ENCODE results near the gene PSG6.
"Not testable (repeated sequence)": the region's sequence is repeated elsewhere in the genome, so short reads cannot be mapped to it uniquely, and the experiment has no call there.

The PSG6 gene

GRCh38 chr19:42906162-42906561 is 11.5 kb downstream of the PSG6 start:
- DNase-seq (ENCODE audit: low read depth): not testable (repeated sequence)

GRCh38 chr19:42900561-42900960 is 17.1 kb downstream of the PSG6 start:
- not testable (repeated sequence) for DNase-seq (ENCODE audit: low read depth); H3K4me3 ChIP-seq (ENCODE audit: low read length)

More at GRCh38 chr19:42906162-42906561, 11.5 kb downstream of the PSG6 start:
- not testable (repeated sequence) for H3K4me3 ChIP-seq (ENCODE audit: low read length)

- not testable (repeated sequence) for DNase-seq (ENCODE audit: low read depth); H3K4me3 ChIP-seq (ENCODE audit: low read length)
These were observed 18.0 kb downstream of the PSG6 start for GRCh38 chr19:42899674-42900073.

DNA sequence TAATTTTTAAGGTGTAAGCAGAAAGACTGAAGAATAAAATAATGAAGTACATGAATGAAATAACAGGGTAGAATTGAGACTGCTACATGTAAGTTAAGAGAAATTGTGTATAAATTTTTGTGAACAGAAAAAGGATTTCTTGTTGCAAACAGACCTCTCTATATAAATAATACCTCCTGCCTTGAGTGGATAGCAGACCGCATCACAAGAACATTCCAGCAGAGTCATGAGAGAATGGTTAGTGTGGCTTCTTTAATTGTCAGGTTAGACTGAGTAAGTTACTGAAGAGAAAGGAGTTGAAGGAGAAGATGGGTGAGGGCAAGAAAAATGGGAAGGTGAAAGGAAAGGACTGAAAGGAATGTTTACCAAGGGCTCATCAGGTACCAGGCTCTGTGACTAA is 18.6 kb downstream of the PSG6 start:
- peak; percentile 14 for DNase-seq (ENCODE audit: low read depth)
- not testable (repeated sequence) for H3K4me3 ChIP-seq (ENCODE audit: low read length)

- peak; percentile 24 for DNase-seq (ENCODE audit: low read depth)
- not testable (repeated sequence) for H3K4me3 ChIP-seq (ENCODE audit: low read length)
These were observed 19.0 kb downstream of the PSG6 start for GRCh38 chr19:42898656-42899055.

GRCh38 chr19:42897729-42898128 is 20.0 kb downstream of the PSG6 start:
- DNase-seq (ENCODE audit: low read depth): peak; percentile 88
- H3K4me3 ChIP-seq (ENCODE audit: low read length): not testable (repeated sequence)

DNA sequence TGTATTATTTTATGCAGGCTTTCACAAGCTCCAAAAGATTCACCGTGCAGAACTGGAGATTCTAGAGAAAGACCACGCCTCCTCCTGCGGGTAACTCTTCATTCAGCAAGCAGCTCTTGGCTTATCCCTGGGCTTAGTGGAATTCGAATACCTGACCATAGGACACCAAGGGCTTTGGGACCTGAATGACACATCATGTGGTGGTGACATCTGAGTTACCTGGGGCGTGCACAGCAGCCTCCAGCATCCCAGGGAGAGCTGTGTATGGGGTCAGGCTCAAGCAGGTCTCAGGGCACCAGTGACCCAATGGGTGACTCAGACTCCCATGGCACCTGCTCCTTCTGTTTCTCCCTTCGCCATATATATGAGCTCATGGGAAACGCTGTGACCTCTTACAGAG is 27.2 kb downstream of the PSG6 start:
- not testable (repeated sequence) for H3K4me3 ChIP-seq (ENCODE audit: low read length); DNase-seq (ENCODE audit: low read depth)

DNA sequence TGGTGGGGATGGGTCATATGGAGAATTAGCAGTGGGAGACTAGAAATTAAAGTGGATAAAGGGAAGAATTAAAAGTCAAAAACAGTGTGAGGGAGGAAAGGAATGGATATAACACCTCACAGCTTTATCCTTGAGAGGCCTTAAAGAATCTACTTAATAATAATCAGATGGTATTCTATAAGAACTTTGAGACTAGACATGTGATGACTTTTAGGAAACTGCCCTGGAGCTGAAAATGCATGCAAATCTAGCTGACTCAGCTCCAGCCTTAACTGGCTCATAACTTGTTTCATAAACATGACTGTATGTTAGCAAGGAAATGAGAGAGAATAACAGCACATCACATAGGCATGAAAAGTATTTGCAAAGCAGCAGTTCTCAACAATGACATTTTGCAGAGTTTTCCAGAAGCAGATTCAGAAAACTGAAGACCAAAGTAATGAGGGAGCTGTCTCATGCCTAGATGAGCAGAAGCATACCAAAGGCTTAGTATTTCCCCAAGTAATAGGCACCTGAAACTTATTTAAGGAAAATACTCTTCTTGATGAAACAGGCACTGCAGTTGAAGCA is 29.7 kb downstream of the PSG6 start:
- DNase-seq (ENCODE audit: low read depth): peak; percentile 34
- not testable (repeated sequence) for H3K4me3 ChIP-seq (ENCODE audit: low read length)

GRCh38 chr19:42882730-42883129 is 35.0 kb downstream of the PSG6 start:
- DNase-seq (ENCODE audit: low read depth): peak; percentile 81
- not testable (repeated sequence) for H3K4me3 ChIP-seq (ENCODE audit: low read length)

DNA sequence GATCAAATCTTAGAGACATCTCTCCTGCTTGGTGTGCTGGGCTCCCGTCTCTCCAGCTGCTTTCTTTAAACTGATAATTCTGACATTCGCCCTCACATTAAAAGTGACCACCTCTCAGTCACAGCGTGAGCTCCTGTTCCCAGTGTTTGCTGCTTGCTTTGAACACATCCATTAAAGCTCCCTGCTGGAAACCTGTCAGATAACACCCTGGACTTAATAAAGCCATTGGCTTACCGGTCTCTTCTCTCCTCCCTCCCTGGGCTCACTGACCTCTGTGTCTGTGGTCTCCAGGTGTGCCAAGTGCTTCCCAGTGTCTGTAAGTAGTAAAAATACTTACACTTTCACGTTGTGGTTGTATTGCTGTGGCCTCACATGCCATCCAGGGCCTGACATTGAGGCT is 35.7 kb downstream of the PSG6 start:
- not testable (repeated sequence) for DNase-seq (ENCODE audit: low read depth); H3K4me3 ChIP-seq (ENCODE audit: low read length)

DNA sequence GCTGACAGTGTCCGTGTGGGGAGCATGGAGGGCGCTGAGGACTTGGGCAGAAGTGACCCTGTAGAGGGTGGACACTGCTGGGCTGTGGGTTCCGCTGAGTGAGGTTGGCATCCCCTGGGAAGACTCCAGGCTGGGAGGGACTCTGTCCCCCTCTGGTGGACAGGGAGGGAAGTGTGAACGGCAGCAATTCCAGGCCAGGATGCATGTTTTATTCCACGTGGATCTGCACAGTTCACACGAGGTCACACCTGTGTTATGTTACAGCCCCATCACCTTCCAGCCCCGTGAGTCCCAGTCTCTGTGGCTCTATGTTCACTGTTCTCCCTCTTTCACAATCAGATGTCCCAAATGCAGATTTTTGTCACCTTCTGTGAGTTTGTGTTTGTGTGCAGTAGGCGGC is 36.4 kb downstream of the PSG6 start:
- peak; percentile 13 for DNase-seq (ENCODE audit: low read depth)
- TF ChIP-seq CTCF (IDR thresholded peaks at IDR 0.05; ENCODE audit: insufficient read depth, low read depth, low read length, missing control alignments): peak; percentile 53
- H3K4me3 ChIP-seq (ENCODE audit: low read length): not testable (repeated sequence)

DNA sequence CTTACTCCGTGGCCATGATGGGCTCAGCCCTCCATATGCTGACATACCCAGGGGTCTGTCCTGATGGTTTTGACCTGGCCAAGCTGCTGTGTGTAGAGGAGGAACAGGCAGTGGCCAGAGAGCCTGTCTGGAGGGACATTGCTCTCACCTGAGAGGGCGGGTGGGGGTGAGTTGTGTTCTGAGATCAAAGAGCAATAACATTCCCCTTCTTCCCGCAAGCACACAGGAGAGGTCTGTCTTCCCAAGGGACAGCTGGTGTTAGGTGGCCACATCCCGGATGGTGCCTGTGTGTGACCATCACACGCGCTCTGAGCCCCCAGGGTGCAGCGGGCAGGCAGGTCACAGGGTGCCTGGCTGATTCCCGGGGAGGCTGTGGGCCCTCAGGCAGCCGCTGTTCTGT is 37.1 kb downstream of the PSG6 start:
- not testable (repeated sequence) for DNase-seq (ENCODE audit: low read depth); H3K4me3 ChIP-seq (ENCODE audit: low read length)

GRCh38 chr19:42879613-42880012 is 38.1 kb downstream of the PSG6 start, which contains the start of gene PSG1:
TSS of gene PSG1 (minus strand) at chr19:42879713. CDS start at chr19:42879581, 132 bp downstream.
- no peak within 1 kb of the TSS for H3K4me3 ChIP-seq (ENCODE audit: low read length)
- no peak for DNase-seq (ENCODE audit: low read depth)
- no peak for TF ChIP-seq CTCF (IDR thresholded peaks at IDR 0.05; ENCODE audit: insufficient read depth, low read depth, low read length, missing control alignments)

- H3K4me3 ChIP-seq (ENCODE audit: low read length): not testable (repeated sequence)
- peak; percentile 27 for DNase-seq (ENCODE audit: low read depth)
These were observed 41.1 kb downstream of the PSG6 start for GRCh38 chr19:42876596-42876995.

DNA sequence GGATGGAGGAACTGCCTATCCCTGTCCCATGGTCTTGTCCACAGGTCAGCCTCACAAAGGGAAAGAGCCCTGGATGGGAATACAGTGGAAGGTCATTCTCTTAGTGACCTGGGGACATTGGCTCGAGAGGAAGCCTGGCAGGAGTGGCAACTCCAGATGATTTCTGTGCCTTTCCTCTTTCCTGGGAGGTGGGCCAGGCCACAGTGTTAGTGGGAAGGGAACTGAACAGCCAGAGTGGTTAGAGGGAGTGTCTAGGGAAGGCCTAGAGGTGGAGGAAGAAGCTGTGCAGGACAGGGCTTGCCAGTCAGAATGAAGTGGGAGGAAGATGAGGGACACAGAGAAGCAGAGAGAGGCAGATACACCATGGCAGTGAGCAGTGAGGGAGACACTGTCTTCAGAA is 41.8 kb downstream of the PSG6 start:
- H3K4me3 ChIP-seq (ENCODE audit: low read length): not testable (repeated sequence)
- peak; percentile 55 for DNase-seq (ENCODE audit: low read depth)

- H3K4me3 ChIP-seq (ENCODE audit: low read length): not testable (repeated sequence)
- peak; percentile 88 for DNase-seq (ENCODE audit: low read depth)
These were observed 42.5 kb downstream of the PSG6 start for GRCh38 chr19:42874901-42875813.

GRCh38 chr19:42874136-42874535 is 43.6 kb downstream of the PSG6 start:
- not testable (repeated sequence) for DNase-seq (ENCODE audit: low read depth); H3K4me3 ChIP-seq (ENCODE audit: low read length)
